Trophoblast cell (in vitro differentiated cells and primary cell): ENCODE results near the gene COLGALT1.
A peak's percentile ranks its signal among the peaks of the same experiment; 100 is the strongest.

ENCODE experiments used
- DNase-seq, 2 donors: peaks; one replicate each; pipeline ENCODE4 v3.0.0-alpha.2; 2016
- H2AFZ ChIP-seq: 2 replicates; pipeline ENCODE4 v1.6.1; 2013; ENCODE audit warnings: low read length, moderate library complexity, mild to moderate bottlenecking; ENCODE audit not compliant: insufficient read depth, poor library complexity
- H2AK5ac ChIP-seq: 2 replicates; pipeline ENCODE4 v1.6.1; 2013; ENCODE audit warnings: mild to moderate bottlenecking, low read length
- H2BK120ac ChIP-seq: 2 replicates; pipeline ENCODE4 v1.6.1; 2013; ENCODE audit warnings: low read length, mild to moderate bottlenecking, moderate library complexity; ENCODE audit not compliant: insufficient read depth, poor library complexity
- H2BK12ac ChIP-seq: 2 replicates; pipeline ENCODE4 v1.6.1; 2013; ENCODE audit warnings: mild to moderate bottlenecking, low read length, moderate library complexity
- H2BK5ac ChIP-seq: 2 replicates; pipeline ENCODE4 v1.6.1; 2013; ENCODE audit warnings: low read length, low read depth, moderate library complexity, mild to moderate bottlenecking; ENCODE audit not compliant: poor library complexity
- H3K14ac ChIP-seq: 2 replicates; pipeline ENCODE4 v1.6.1; 2013; ENCODE audit warnings: mild to moderate bottlenecking, low read length
- H3K18ac ChIP-seq: 2 replicates; pipeline ENCODE4 v1.6.1; 2013; ENCODE audit warnings: mild to moderate bottlenecking, low read length
- H3K23ac ChIP-seq: 2 replicates; pipeline ENCODE4 v1.6.1; 2013; ENCODE audit warnings: low read length
- H3K27ac ChIP-seq: 2 replicates; pipeline ENCODE4 v1.5.1; 2013; ENCODE audit warnings: low read depth, mild to moderate bottlenecking, inconsistent platforms, low read length, moderate library complexity
- H3K27me3 ChIP-seq: 2 replicates; pipeline ENCODE4 v1.6.1; 2013; ENCODE audit warnings: inconsistent platforms, mild to moderate bottlenecking, low read length, moderate library complexity; ENCODE audit not compliant: insufficient read depth
- H3K36me3 ChIP-seq, 2 experiments: 1 replicate in 1 of 2; 2 replicates in 1 of 2; pipeline ENCODE4 v1.6.1; 2013; ENCODE audit warnings: low read length in 2 of 2, mild to moderate bottlenecking in 2 of 2, moderate library complexity in 1 of 2; ENCODE audit not compliant: insufficient read depth in 2 of 2, control insufficient read depth in 1 of 2
- H3K4ac ChIP-seq: 2 replicates; pipeline ENCODE4 v1.6.1; 2013; ENCODE audit warnings: low read depth, mild to moderate bottlenecking, low read length, moderate library complexity
- H3K4me1 ChIP-seq, 2 experiments: 1 replicate in 1 of 2; 2 replicates in 1 of 2; pipeline ENCODE4 v1.6.1; 2013; ENCODE audit warnings: low read length in 2 of 2, mild to moderate bottlenecking in 2 of 2, moderate library complexity in 1 of 2; ENCODE audit not compliant: insufficient read depth in 2 of 2, control insufficient read depth in 1 of 2
- H3K4me2 ChIP-seq: 2 replicates; pipeline ENCODE4 v1.6.1; 2013; ENCODE audit warnings: inconsistent platforms, mild to moderate bottlenecking, low read length, moderate library complexity
- H3K4me3 ChIP-seq: 2 replicates; pipeline ENCODE4 v1.5.1; 2013; ENCODE audit warnings: mild to moderate bottlenecking, low read depth, low read length, inconsistent platforms
- H3K79me1 ChIP-seq: one replicate; pipeline ENCODE4 v1.6.1; 2013; ENCODE audit warnings: low read length
- H3K79me2 ChIP-seq: 2 replicates; pipeline ENCODE4 v1.6.1; 2013; ENCODE audit warnings: low read length, mild to moderate bottlenecking; ENCODE audit not compliant: control insufficient read depth, insufficient read depth, poor library complexity
- H3K9ac ChIP-seq: 2 replicates; pipeline ENCODE4 v1.6.1; 2013; ENCODE audit warnings: mild to moderate bottlenecking, low read length
- H3K9me3 ChIP-seq: 2 replicates; pipeline ENCODE4 v1.6.1; 2013; ENCODE audit warnings: low read depth, mild to moderate bottlenecking, control low read depth, inconsistent platforms, low read length; ENCODE audit not compliant: insufficient read depth
- H4K12ac ChIP-seq: 2 replicates; pipeline ENCODE4 v1.6.1; 2013; ENCODE audit warnings: low read depth, mild to moderate bottlenecking, low read length, moderate library complexity
- H4K8ac ChIP-seq: 2 replicates; pipeline ENCODE4 v1.6.1; 2013; ENCODE audit warnings: low read depth, mild to moderate bottlenecking, low read length, moderate library complexity
- H4K91ac ChIP-seq: one replicate; pipeline ENCODE4 v1.6.1; 2013; ENCODE audit warnings: low read depth, mild to moderate bottlenecking, low read length, moderate library complexity
- WGBS: extraction: QIAGEN DNeasy Blood & Tissue Kit; methylation state at CpG from one replicate; pipeline ENCODE4 v1.1.7; 2013; ENCODE audit warnings: missing lambda C conversion rate; ENCODE audit not compliant: insufficient read length, insufficient coverage; ENCODE audit errors: extremely low coverage; 5-methylcytosine and 5-hydroxymethylcytosine counted together

Gene COLGALT1

GRCh38 chr19:17511724-17512573, 43.5 kb upstream of the COLGALT1 start:
- Histone ChIP-seq H2AFZ (peak overlapping the region; percentile 85), H4K12ac (peak overlapping the region; percentile 61), H4K8ac (peak overlapping the region; percentile 87), H3K18ac (peak overlapping the region; percentile 62), H2AK5ac (peak overlapping the region; percentile 40), H3K4me2 (peak overlapping the region; percentile 74), H3K4me1 (peaks cover 5 to 8% of the 10 kb centered on the region in 2 experiments), H2BK120ac (peak overlapping the region; percentile 62), H2BK5ac (peak overlapping the region; percentile 60), H3K79me1 (peaks cover 14% of the 10 kb centered on the region), H3K4me3 (peak overlapping the region; percentile 93), H3K79me2 (peaks cover 10% of the 10 kb centered on the region), H3K23ac (no peak overlapping the region), H3K27ac (peak overlapping the region; percentile 62), H2BK12ac (no peak overlapping the region), H3K4ac (peak overlapping the region; percentile 60), H3K9ac (peak overlapping the region; percentile 99), H3K27me3 (no peaks in the 10 kb centered on the region), H3K36me3 (peaks cover 6 to 9% of the 10 kb centered on the region in 2 experiments), H3K9me3 (peaks cover 8% of the 10 kb centered on the region), H3K14ac (peak overlapping the region; percentile 80), H4K91ac (peak overlapping the region; percentile 88)
- WGBS = no CpG with 5 or more reads among the region's 82 CpGs
- DNase-seq = peak; percentile 35 to 62

- DNase-seq = no peak
- no peak overlapping the region for H3K23ac ChIP-seq
- H3K4me2 ChIP-seq = peak overlapping the region; percentile 74
- peaks cover 5 to 8% of the 10 kb centered on the region in 2 experiments for H3K4me1 ChIP-seq
- peak overlapping the region; percentile 88 for H4K91ac ChIP-seq
- H3K79me2 ChIP-seq = peaks cover 10% of the 10 kb centered on the region
- peak overlapping the region; percentile 87 for H4K8ac ChIP-seq
- H3K4me3 ChIP-seq = peak overlapping the region; percentile 93
- H3K14ac ChIP-seq = peak overlapping the region; percentile 80
- H3K27ac ChIP-seq = no peak overlapping the region
- H3K4ac ChIP-seq = peak overlapping the region; percentile 60
- peaks cover 12 to 15% of the 10 kb centered on the region in 2 experiments for H3K36me3 ChIP-seq
- no peak overlapping the region for H2BK5ac ChIP-seq
- H2BK120ac ChIP-seq = peak overlapping the region; percentile 62
- H3K27me3 ChIP-seq = no peaks in the 10 kb centered on the region
- peak overlapping the region; percentile 62 for H3K18ac ChIP-seq
- H2BK12ac ChIP-seq = no peak overlapping the region
- H3K9me3 ChIP-seq = peaks cover 14% of the 10 kb centered on the region
- WGBS = no CpG with 5 or more reads among the region's 9 CpGs
- peak overlapping the region; percentile 85 for H2AFZ ChIP-seq
- H2AK5ac ChIP-seq = peak overlapping the region; percentile 36
- peak overlapping the region; percentile 22 for H3K9ac ChIP-seq
- H3K79me1 ChIP-seq = peaks cover 14% of the 10 kb centered on the region
- H4K12ac ChIP-seq = no peak overlapping the region
These were observed 42.9 kb upstream of the COLGALT1 start for GRCh38 chr19:17512574-17512939.

- no peak overlapping the region for H2BK5ac ChIP-seq
- DNase-seq = peak in 1 of 2 donors; percentile 25
- no peak overlapping the region for H2AFZ ChIP-seq
- no peak overlapping the region for H4K91ac ChIP-seq
- peaks cover 3 to 6% of the 10 kb centered on the region in 2 experiments for H3K4me1 ChIP-seq
- H3K9ac ChIP-seq = no peak overlapping the region
- no peak overlapping the region for H4K12ac ChIP-seq
- H3K23ac ChIP-seq = no peak overlapping the region
- no peak overlapping the region for H3K4me3 ChIP-seq
- H3K27me3 ChIP-seq = no peaks in the 10 kb centered on the region
- H3K27ac ChIP-seq = no peak overlapping the region
- H3K14ac ChIP-seq = no peak overlapping the region
- H3K4me2 ChIP-seq = no peak overlapping the region
- peaks cover 16% of the 10 kb centered on the region for H3K9me3 ChIP-seq
- H3K18ac ChIP-seq = no peak overlapping the region
- no peak overlapping the region for H2BK12ac ChIP-seq
- H3K79me2 ChIP-seq = peaks cover 9% of the 10 kb centered on the region
- no peak overlapping the region for H2AK5ac ChIP-seq
- H3K36me3 ChIP-seq = peaks cover 19 to 28% of the 10 kb centered on the region in 2 experiments
- no CpG with 5 or more reads among the region's 15 CpGs for WGBS
- H4K8ac ChIP-seq = no peak overlapping the region
- H2BK120ac ChIP-seq = no peak overlapping the region
- H3K4ac ChIP-seq = no peak overlapping the region
- H3K79me1 ChIP-seq = peaks cover 12% of the 10 kb centered on the region
These were observed 39.9 kb upstream of the COLGALT1 start for GRCh38 chr19:17515408-17516149.

- no peak overlapping the region for H4K91ac ChIP-seq
- no peak overlapping the region for H2BK5ac ChIP-seq
- H3K36me3 ChIP-seq = peaks cover 24 to 36% of the 10 kb centered on the region in 2 experiments
- H3K9me3 ChIP-seq = peaks cover 13% of the 10 kb centered on the region
- H3K23ac ChIP-seq = no peak overlapping the region
- H2BK12ac ChIP-seq = no peak overlapping the region
- no CpG with 5 or more reads among the region's 1 CpG for WGBS
- no peak overlapping the region for H3K4me3 ChIP-seq
- no peaks in the 10 kb centered on the region for H3K27me3 ChIP-seq
- no peak for DNase-seq
- no peaks in the 10 kb centered on the region for H3K79me1 ChIP-seq
- no peak overlapping the region for H3K14ac ChIP-seq
- H3K4me1 ChIP-seq = peaks cover under 1 to 3% of the 10 kb centered on the region in 2 experiments
- no peak overlapping the region for H3K9ac ChIP-seq
- H3K27ac ChIP-seq = no peak overlapping the region
- H4K12ac ChIP-seq = no peak overlapping the region
- no peak overlapping the region for H3K4me2 ChIP-seq
- H3K18ac ChIP-seq = no peak overlapping the region
- no peak overlapping the region for H3K4ac ChIP-seq
- no peak overlapping the region for H4K8ac ChIP-seq
- no peak overlapping the region for H2AFZ ChIP-seq
- no peaks in the 10 kb centered on the region for H3K79me2 ChIP-seq
- H2AK5ac ChIP-seq = no peak overlapping the region
- no peak overlapping the region for H2BK120ac ChIP-seq
These were observed 37.6 kb upstream of the COLGALT1 start for GRCh38 chr19:17517898-17518297.
